Esophagus muscularis mucosa (tissue), 4 donors: ENCODE results near the gene MICU1. TPM values are rescaled to one million over a fixed set of nuclear protein-coding genes. Genes with fewer than 3 reads are reported as not detected.

ENCODE experiments used
- DNase-seq: peaks from one replicate; pipeline ENCODE4 v3.0.0-alpha.2; 2017; ENCODE audit errors: extremely low spot score
- H3K27ac ChIP-seq, 4 donors: fragments of 200-600 bp; sonication (generic); replicated peaks in 1 of 4; 1 replicate in 3 of 4; 2 replicates in 1 of 4; pipeline ENCODE4 v1.5.1; 2016 to 2019; ENCODE audit warnings: mild to moderate bottlenecking in 1 of 4
- H3K27me3 ChIP-seq, 4 donors: fragments of 200-600 bp; sonication (generic); one replicate each; pipeline versions ENCODE4 v1.5.1 to v1.6.0; 2016 to 2019
- H3K36me3 ChIP-seq, 4 donors: fragments of 200-600 bp; sonication (generic); one replicate each; pipeline ENCODE4 v1.5.1; 2016 to 2019
- H3K4me1 ChIP-seq, 4 donors: fragments of 200-600 bp; sonication (generic); one replicate each; pipeline ENCODE4 v1.5.1; 2016 to 2019
- H3K4me3 ChIP-seq, 4 donors: fragments of 200-600 bp; sonication (generic); 1 replicate in 2 of 4; 2 replicates in 2 of 4; pipeline ENCODE4 v1.5.1; 2016 to 2019; ENCODE audit warnings: mild to moderate bottlenecking in 4 of 4, moderate library complexity in 1 of 4
- H3K9me3 ChIP-seq, 4 donors: fragments of 200-600 bp; sonication (generic); 1 replicate in 3 of 4; 2 replicates in 1 of 4; pipeline ENCODE4 v1.5.1; 2016 to 2019
- CTCF ChIP-seq, 3 experiments: fragments of 200-600 bp in 2 of 3; fragments of 450-650 bp in 1 of 3; sonication (generic) in 2 of 3; IDR thresholded peaks; one replicate each; pipeline ENCODE4 v1.5.1; 2017 to 2019; ENCODE audit warnings: antibody characterized with exemption in 3 of 3, mild to moderate bottlenecking in 2 of 3, moderate library complexity in 1 of 3
- EP300 ChIP-seq: sonication (generic); formaldehyde crosslinking; IDR thresholded peaks from one replicate; pipeline ENCODE4 v1.6.1; 2017; ENCODE audit warnings: antibody characterized with exemption
- POLR2A ChIP-seq: fragments of 450-650 bp; IDR thresholded peaks from one replicate; pipeline ENCODE4 v1.6.1; 2017; ENCODE audit warnings: antibody characterized with exemption, moderate library complexity, mild to moderate bottlenecking, low read depth
- POLR2AphosphoS5 ChIP-seq, 2 donors: sonication (generic); formaldehyde crosslinking; IDR thresholded peaks; one replicate each; pipeline ENCODE4 v1.6.1; 2017; ENCODE audit warnings: antibody characterized with exemption in 2 of 2
- WGBS: methylation state at CpG from one replicate; pipeline ENCODE4 v1.1.5; 2018; 5-methylcytosine and 5-hydroxymethylcytosine counted together
- intact Hi-C: fragments of 100-400 bp; cut with DNase I; formaldehyde crosslinking; loops from one replicate; pipeline ENCODE4 v1.15.1; 2023
- total RNA-seq, 4 donors: library from RNA; depleted of rRNA; stranded (reverse); fragments of >200 nt; gene quantifications; one replicate each; pipeline versions ENCODE4 v1.1.0 to v1.2.1, GENCODE V29; 2016

The MICU1 gene
- total RNA-seq, 4 donors from 2014 or later, result 31.6 to 39.7 (median 35.0) TPM

GRCh38 chr10:72335394-72336258, 290.3 kb downstream of the MICU1 start:
- intact Hi-C loops, result loop anchor here (5.0 kb wide), 4 partner anchors 113 to 378 kb away; no protein-coding TSS in a partner anchor
- H3K36me3 ChIP-seq, result peaks cover 15 to 72% (median 48%) of the 10 kb centered on the region in 4 donors
- no peak for DNase-seq
- H3K27me3 ChIP-seq, result no peaks in the 10 kb centered on the region
- H3K4me3 ChIP-seq, result peak overlapping the region in 1 of 4 donors; percentile 13
- TF ChIP-seq CTCF (IDR thresholded peaks at IDR 0.05) (no peak), EP300 (no peak), POLR2AphosphoS5 (IDR thresholded peaks at IDR 0.05) (peak in 1 of 2 donors; percentile 36), POLR2A (no peak)
- no peaks in the 10 kb centered on the region for H3K9me3 ChIP-seq
- 60% methylated on average over 9 of the region's 20 CpGs for WGBS
- peaks cover 56 to 74% (median 72%) of the 10 kb centered on the region in 4 donors for H3K4me1 ChIP-seq
- peak overlapping the region; percentile 80 to 88 (median 84) for H3K27ac ChIP-seq

- intact Hi-C loops, result loop anchor here (5.0 kb wide), 4 partner anchors 113 to 378 kb away; no protein-coding TSS in a partner anchor
- DNase-seq, result no peak
- Histone ChIP-seq H3K27me3 (no peaks in the 10 kb centered on the region), H3K4me1 (peaks cover 58 to 72% (median 66%) of the 10 kb centered on the region in 4 donors), H3K9me3 (no peaks in the 10 kb centered on the region), H3K4me3 (peak overlapping the region in 1 of 4 donors; percentile 13), H3K27ac (peak overlapping the region; percentile 80 to 88 (median 84)), H3K36me3 (peaks cover 13 to 65% (median 41%) of the 10 kb centered on the region in 4 donors)
- WGBS, result 19% methylated on average over 9 of the region's 16 CpGs
- TF ChIP-seq EP300, result peak; percentile 53
- TF ChIP-seq POLR2AphosphoS5 (IDR thresholded peaks at IDR 0.05), result peak; percentile 77 to 86
- TF ChIP-seq POLR2A, result no peak
- TF ChIP-seq CTCF (IDR thresholded peaks at IDR 0.05), result peak in 1 of 3 experiments; percentile 4
These were observed 291.0 kb downstream of the MICU1 start for GRCh38 chr10:72334825-72335393.

GRCh38 chr10:72334196-72334824, 291.6 kb downstream of the MICU1 start:
- Histone ChIP-seq H3K36me3 (peaks cover 13 to 59% (median 35%) of the 10 kb centered on the region in 4 donors), H3K4me3 (no peak overlapping the region), H3K9me3 (no peaks in the 10 kb centered on the region), H3K27ac (peak overlapping the region; percentile 80 to 88 (median 84)), H3K4me1 (peaks cover 63 to 78% (median 69%) of the 10 kb centered on the region in 4 donors), H3K27me3 (no peaks in the 10 kb centered on the region)
- WGBS, result 37% methylated on average over 17 of the region's 17 CpGs
- TF ChIP-seq POLR2A (no peak), CTCF (IDR thresholded peaks at IDR 0.05) (no peak), EP300 (no peak), POLR2AphosphoS5 (IDR thresholded peaks at IDR 0.05) (no peak)
- intact Hi-C loops, result no loop called here
- no peak for DNase-seq

- DNase-seq, result no peak
- intact Hi-C loops, result no loop called here
- H3K4me1 ChIP-seq, result peaks cover 73 to 87% (median 78%) of the 10 kb centered on the region in 4 donors
- H3K9me3 ChIP-seq, result no peaks in the 10 kb centered on the region
- H3K4me3 ChIP-seq, result no peak overlapping the region
- WGBS, result 77% methylated on average over 16 of the region's 19 CpGs
- peaks cover 11 to 49% (median 26%) of the 10 kb centered on the region in 4 donors for H3K36me3 ChIP-seq
- peak overlapping the region; percentile 80 to 88 (median 84) for H3K27ac ChIP-seq
- TF ChIP-seq EP300 (no peak), CTCF (IDR thresholded peaks at IDR 0.05) (no peak), POLR2A (no peak), POLR2AphosphoS5 (IDR thresholded peaks at IDR 0.05) (no peak)
- no peaks in the 10 kb centered on the region for H3K27me3 ChIP-seq
These were observed 292.5 kb downstream of the MICU1 start for GRCh38 chr10:72333112-72334015.
